ENCODE data around the gene ANKS1B.

DNA sequence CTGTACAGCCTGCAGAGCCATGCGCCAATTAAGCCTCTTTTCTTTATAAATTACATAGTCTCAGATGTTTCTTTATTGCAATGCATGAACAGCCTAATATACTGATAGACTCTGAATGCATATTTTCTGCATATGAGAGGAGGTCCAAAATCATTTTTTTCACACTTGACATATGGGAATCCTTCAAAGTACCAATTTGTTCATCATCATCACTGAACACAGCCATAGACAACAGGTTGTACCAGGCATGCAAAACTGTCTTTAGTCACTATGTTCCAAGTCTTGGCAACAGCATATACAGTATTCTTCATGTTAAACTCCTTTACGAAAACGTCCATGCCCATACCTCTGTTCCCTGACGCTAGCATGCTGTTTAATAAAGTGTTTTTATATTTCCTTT lies 807.9 kb downstream of the ANKS1B start:
- TF ChIP-seq, protein P1, sequence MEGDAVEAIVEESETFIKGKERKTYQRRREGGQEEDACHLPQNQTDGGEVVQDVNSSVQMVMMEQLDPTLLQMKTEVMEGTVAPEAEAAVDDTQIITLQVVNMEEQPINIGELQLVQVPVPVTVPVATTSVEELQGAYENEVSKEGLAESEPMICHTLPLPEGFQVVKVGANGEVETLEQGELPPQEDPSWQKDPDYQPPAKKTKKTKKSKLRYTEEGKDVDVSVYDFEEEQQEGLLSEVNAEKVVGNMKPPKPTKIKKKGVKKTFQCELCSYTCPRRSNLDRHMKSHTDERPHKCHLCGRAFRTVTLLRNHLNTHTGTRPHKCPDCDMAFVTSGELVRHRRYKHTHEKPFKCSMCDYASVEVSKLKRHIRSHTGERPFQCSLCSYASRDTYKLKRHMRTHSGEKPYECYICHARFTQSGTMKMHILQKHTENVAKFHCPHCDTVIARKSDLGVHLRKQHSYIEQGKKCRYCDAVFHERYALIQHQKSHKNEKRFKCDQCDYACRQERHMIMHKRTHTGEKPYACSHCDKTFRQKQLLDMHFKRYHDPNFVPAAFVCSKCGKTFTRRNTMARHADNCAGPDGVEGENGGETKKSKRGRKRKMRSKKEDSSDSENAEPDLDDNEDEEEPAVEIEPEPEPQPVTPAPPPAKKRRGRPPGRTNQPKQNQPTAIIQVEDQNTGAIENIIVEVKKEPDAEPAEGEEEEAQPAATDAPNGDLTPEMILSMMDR (IDR thresholded peaks at IDR 0.05), result no peak
- TF ChIP-seq POLR2A (IDR thresholded peaks at IDR 0.05) (no peak), POLR2AphosphoS5 (IDR thresholded peaks at IDR 0.05) (no peak)
